Measurements from ENCODE around the gene EPN1. TPM values are rescaled to one million over a fixed set of nuclear protein-coding genes. Genes with fewer than 3 reads are reported as not detected.

EPN1 gene
- total and polyA plus RNA-seq, 7 donors, result 22.8 to 162 (median 54.3) TPM

DNA sequence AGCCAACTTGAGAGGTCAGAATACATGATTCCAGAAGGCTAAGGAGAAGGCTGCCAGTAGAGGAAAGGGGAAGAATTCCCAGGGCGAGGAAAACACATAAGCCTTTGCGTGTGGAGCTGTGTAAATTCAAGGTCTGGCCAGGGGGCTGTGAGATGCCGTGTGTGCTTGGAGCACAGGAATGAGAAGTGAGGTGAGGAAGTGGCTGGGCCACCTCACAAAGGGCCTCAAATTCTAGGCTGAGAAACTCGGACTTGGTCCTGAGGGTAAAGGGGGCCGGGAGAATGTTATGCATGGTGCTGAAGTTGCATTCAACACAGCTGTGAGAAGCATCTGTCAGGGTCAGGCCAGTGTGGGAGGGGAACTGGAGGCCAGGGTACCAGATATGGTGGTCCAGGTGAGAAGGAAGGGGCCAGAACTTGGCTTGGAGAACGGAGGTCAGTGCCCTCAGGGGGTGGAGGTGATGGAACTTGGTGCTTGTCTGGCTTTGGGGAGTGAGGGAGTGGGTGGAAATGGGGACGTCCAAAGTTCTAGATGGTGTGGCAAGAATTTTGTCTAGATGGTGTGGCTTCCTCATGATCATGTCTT is 39.1 kb upstream of the EPN1 start:
- H3K27me3 ChIP-seq, result no peaks in the 10 kb centered on the region
- peak overlapping the region; percentile 88 to 98 (median 97) for H3K27ac ChIP-seq
- TF ChIP-seq EP300 (IDR thresholded peaks at IDR 0.05), result no peak
- TF ChIP-seq, protein P1, sequence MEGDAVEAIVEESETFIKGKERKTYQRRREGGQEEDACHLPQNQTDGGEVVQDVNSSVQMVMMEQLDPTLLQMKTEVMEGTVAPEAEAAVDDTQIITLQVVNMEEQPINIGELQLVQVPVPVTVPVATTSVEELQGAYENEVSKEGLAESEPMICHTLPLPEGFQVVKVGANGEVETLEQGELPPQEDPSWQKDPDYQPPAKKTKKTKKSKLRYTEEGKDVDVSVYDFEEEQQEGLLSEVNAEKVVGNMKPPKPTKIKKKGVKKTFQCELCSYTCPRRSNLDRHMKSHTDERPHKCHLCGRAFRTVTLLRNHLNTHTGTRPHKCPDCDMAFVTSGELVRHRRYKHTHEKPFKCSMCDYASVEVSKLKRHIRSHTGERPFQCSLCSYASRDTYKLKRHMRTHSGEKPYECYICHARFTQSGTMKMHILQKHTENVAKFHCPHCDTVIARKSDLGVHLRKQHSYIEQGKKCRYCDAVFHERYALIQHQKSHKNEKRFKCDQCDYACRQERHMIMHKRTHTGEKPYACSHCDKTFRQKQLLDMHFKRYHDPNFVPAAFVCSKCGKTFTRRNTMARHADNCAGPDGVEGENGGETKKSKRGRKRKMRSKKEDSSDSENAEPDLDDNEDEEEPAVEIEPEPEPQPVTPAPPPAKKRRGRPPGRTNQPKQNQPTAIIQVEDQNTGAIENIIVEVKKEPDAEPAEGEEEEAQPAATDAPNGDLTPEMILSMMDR (IDR thresholded peaks at IDR 0.05), result no peak
- TF ChIP-seq POLR2AphosphoS5 (IDR thresholded peaks at IDR 0.05), result no peak
- no peak for TF ChIP-seq POLR2A (IDR thresholded peaks at IDR 0.05)
- peaks cover 0 to 67% (median 60%) of the 10 kb centered on the region in 4 donors for H3K4me1 ChIP-seq
- H3K9me3 ChIP-seq, result no peaks in the 10 kb centered on the region
- 64 to 72% methylated on average over 7 of the region's 7 CpGs for WGBS, 2 donors
- peaks cover 0 to 7% (median 0%) of the 10 kb centered on the region in 4 donors for H3K36me3 ChIP-seq
- no peak for DNase-seq
- peak overlapping the region; percentile 68 to 100 (median 91) for H3K4me3 ChIP-seq
- intact Hi-C loops (cut with DNase I), result loop anchor here (1.0 to 2.0 kb wide), 2 partner anchors 17 to 55 kb away; partner anchors contain the start of gene ZNF579

DNA sequence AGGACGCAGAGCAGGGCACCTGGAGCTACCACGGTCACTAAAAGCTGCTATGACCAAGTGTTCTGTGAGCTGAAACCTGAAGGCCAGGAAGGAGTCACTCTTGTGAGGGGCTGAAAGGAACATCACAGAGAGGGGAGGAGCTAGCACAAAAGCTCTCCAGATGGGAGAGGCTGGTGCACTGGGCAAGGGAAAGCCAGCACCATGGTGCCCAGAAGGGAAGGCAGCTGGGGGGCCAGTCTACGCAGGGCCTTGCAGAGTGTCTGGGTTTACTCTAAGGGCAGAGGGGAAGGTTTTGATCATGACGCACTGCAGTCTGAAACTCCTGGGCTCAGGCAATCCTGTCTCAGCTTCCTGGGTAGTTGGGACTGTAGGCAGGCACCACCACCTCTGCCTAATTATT is 38.3 kb upstream of the EPN1 start:
- intact Hi-C loops (cut with DNase I), result no loop called here
- Histone ChIP-seq H3K4me3 (peak overlapping the region in 1 of 4 donors; percentile 84), H3K27ac (peak overlapping the region in 3 of 4 donors; percentile 88 to 98 (median 97))

DNA sequence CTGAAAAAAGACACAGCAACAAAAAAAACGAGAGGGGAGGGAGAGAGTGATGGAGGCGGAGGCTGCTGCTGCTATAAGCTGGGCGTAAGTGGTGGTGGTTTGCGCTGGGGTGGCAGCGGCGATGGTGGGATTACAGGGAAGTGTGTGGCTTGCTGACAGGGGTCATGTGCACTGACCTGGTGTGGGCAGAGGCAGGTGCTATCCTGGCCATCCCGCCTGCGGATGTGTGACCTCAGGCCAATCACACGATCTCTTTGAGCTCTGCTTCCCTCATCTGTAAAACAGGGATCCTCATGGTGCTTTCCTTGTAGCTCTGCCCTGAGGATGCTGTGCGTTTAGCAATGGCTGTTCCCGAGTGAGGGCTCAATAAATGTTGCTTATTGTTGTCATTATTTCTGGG is 37.5 kb upstream of the EPN1 start:
- intact Hi-C loops (cut with DNase I), result no loop called here
- WGBS, 2 donors, result 74 to 86% methylated on average over 11 of the region's 11 CpGs
- no peak overlapping the region for H3K27ac ChIP-seq
- H3K9me3 ChIP-seq, result no peaks in the 10 kb centered on the region
- H3K4me1 ChIP-seq, result peaks cover 0 to 77% (median 68%) of the 10 kb centered on the region in 4 donors
- no peak overlapping the region for H3K4me3 ChIP-seq
- TF ChIP-seq POLR2A (IDR thresholded peaks at IDR 0.05) (no peak), POLR2AphosphoS5 (IDR thresholded peaks at IDR 0.05) (no peak), EP300 (IDR thresholded peaks at IDR 0.05) (no peak)
- TF ChIP-seq, protein P1 (IDR thresholded peaks at IDR 0.05), result no peak
- peaks cover 0 to 7% (median 0%) of the 10 kb centered on the region in 4 donors for H3K36me3 ChIP-seq
- H3K27me3 ChIP-seq, result no peaks in the 10 kb centered on the region
- DNase-seq, result no peak

More for the DNA sequence above, 38.3 kb upstream of the EPN1 start:
- DNase-seq, result no peak
- Histone ChIP-seq H3K4me1 (peaks cover 0 to 70% (median 62%) of the 10 kb centered on the region in 4 donors), H3K36me3 (peaks cover 0 to 7% (median 0%) of the 10 kb centered on the region in 4 donors), H3K9me3 (no peaks in the 10 kb centered on the region), H3K27me3 (no peaks in the 10 kb centered on the region)
- WGBS, 2 donors, result 91 to 92% methylated on average over 4 of the region's 4 CpGs
- TF ChIP-seq, protein P1 (IDR thresholded peaks at IDR 0.05), result no peak
- TF ChIP-seq POLR2AphosphoS5 (IDR thresholded peaks at IDR 0.05) (no peak), EP300 (IDR thresholded peaks at IDR 0.05) (no peak), POLR2A (IDR thresholded peaks at IDR 0.05) (no peak)

DNA sequence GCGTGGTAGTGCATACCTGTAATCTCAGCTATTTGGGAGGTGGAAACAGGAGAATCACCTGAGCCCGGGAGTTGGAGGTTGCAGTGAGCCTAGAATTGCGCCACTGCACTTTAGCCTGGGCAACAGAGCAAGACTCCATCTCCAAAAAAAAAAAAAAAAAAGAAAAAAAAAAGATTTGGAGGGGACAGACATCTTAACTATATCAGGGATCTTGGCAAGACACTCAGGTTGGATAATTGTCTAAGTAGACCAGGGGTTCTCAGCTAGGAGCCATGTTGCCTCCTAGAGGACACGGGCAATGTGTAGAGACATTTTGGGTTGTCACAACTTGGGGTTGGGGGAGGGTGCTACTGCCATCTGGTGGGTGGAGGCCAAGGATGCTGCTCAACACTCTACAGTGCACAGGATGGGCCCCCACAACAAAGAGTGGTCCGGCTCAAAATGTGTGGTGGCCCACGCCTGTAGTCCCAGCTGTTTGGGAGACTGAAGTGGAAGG is 36.1 kb upstream of the EPN1 start:
- H3K36me3 ChIP-seq, result peaks cover 0 to 7% (median 0%) of the 10 kb centered on the region in 4 donors
- no peak for DNase-seq
- TF ChIP-seq, protein P1 (IDR thresholded peaks at IDR 0.05), result peak in 1 of 4 experiments; percentile 33
- TF ChIP-seq EP300 (IDR thresholded peaks at IDR 0.05), result no peak
- H3K9me3 ChIP-seq, result no peaks in the 10 kb centered on the region
- peak overlapping the region in 2 of 4 donors; percentile 84 to 98 for H3K27ac ChIP-seq
- peaks cover 0 to 81% (median 74%) of the 10 kb centered on the region in 4 donors for H3K4me1 ChIP-seq
- no peaks in the 10 kb centered on the region for H3K27me3 ChIP-seq
- 85 to 89% methylated on average over 6 of the region's 6 CpGs for WGBS, 2 donors
- H3K4me3 ChIP-seq, result no peak overlapping the region
- intact Hi-C loops (cut with DNase I), result no loop called here
